Jurkat, Clone E6-1 (cell line): ENCODE results near the gene METRN.

Experiments
- DNase-seq: peaks from one replicate; pipeline ENCODE4 v3.0.0-alpha.2; 2011; ENCODE audit warnings: low read depth, low spot score
- H3K4me3 ChIP-seq: 2 replicates; pipeline ENCODE4 v1.5.1; 2011; ENCODE audit warnings: mild to moderate bottlenecking, low read length, control low read depth, moderate library complexity

Gene METRN

DNA sequence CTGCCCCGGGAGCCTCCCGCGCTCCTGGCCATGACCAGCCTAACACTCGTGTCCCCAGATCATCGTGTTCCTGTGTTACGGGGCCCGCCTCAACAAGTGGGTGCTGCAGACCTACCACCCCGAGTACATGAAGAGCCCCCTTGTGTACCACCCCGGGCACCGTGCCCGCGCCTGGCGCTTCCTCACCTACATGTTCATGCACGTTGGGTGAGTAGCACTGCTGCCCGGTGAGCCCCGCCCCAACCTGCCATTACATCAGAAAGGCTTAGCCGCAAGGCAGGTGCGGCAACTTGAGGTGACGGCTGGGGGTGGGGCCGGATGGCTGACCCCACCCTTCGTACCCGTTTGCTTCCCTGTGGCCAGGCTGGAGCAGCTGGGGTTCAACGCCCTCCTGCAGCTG is 38.0 kb upstream of the METRN start:
- H3K4me3 ChIP-seq: no peak overlapping the region
- no peak for DNase-seq

DNA sequence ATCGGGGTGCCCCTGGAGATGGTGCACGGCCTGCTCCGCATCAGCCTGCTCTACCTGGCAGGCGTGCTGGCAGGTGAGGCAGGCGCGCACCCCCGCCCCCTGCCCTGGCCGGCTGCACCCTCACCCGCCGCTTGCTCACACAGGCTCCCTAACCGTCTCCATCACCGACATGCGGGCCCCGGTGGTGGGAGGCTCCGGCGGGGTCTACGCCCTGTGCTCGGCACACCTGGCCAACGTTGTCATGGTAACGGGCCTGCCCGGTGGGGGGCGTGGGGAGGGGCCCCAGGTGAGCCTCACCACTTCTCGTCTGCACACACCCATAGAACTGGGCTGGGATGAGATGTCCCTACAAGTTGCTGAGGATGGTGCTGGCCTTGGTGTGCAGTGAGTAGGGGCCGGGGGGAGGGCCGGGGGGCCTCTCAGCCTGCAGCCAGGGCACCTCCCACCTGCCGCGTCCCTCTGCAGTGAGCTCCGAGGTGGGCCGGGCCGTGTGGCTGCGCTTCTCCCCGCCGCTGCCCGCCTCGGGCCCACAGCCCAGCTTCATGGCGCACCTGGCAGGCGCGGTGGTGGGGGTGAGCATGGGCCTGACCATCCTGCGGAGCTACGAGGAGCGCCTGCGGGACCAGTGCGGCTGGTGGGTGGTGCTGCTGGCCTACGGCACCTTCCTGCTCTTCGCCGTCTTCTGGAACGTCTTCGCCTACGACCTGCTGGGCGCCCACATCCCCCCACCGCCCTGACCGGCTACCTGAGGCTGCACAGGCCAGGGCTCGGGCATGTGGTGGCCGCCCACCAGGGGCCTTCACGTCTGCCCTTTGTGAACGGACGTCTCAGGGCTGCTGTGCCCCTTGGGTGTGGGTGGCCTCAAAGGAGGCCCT is 37.4 kb upstream of the METRN start:
- no peak overlapping the region for H3K4me3 ChIP-seq
- no peak for DNase-seq

DNA sequence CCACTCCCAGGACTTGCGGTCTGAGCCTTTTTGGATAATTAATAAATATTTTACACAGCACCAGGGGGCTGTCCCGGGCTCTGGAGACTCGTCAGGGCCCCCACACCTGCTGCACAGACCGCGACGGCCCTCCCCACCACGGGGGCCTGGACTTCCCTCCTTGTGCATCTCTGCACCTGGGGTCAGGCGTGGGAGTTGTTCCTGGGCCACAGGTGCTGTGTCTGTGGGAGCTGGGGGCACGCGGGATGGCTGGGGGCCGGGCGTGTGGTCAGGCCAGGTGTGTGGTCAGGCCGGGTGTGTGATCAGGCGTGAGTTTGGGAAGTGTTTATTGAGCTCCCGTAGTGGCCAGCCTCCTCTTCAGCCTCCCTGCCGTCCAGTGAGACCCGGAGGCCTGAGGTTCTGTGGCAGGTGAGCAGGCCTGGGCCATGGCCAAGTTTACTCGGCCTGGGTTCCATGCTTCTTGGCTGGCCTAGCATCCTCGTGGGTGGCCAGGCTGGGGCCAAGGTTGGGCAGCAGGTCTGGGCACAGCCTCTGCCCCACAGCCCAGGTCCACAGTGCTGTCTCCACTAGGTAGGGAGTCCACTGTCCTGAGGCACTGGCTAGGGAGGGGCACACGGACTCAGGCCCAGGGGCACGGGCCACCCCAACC is 36.6 kb upstream of the METRN start:
- no peak overlapping the region for H3K4me3 ChIP-seq
- no peak for DNase-seq

DNA sequence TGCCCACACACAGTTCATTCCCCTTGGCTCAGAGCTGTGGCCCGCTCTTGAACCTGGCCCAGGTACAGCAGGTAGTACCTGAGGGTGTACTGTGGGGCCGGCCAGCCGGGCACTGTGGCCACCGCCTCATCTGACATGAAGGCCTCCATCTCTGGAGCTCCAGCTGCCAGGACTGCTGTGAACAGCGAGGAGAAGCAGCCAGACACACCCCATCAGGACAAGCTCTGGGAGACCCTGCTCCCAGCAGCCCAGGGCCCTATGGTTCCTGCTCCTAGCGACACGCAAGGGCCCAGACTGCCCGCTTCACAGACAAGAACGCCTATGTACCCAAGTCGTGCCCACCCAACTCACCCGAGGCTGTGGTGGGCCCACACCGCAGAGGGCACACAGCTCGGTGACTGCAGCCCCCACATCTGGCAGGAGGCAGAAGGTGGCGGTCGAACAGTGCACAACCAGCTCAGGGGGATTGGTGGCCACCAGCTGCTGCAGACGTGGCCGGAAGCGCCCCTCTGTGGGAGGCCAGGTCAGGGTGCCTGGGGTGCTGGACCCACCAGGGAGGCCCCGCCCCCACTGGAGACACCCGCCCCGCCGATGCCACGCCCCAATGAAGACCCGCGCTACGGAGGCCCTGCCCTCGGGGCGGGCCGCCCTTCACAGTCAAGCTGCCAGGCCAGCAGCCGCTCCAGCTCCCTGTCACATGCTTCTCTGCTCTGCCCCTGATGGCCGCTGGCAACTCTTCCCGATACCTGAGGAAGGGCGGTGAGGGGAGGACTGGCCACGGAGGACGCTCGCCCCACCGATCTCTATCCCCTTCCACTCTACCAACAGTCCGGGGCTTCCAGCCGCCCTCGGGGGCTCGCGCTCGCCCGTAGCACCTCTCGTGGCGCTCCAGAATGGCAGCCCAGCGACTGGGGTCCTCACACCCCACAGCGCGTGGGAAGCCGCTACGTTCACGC is 35.8 kb upstream of the METRN start:
- H3K4me3 ChIP-seq: peak overlapping the region; percentile 54
- DNase-seq: peak; percentile 47

DNA sequence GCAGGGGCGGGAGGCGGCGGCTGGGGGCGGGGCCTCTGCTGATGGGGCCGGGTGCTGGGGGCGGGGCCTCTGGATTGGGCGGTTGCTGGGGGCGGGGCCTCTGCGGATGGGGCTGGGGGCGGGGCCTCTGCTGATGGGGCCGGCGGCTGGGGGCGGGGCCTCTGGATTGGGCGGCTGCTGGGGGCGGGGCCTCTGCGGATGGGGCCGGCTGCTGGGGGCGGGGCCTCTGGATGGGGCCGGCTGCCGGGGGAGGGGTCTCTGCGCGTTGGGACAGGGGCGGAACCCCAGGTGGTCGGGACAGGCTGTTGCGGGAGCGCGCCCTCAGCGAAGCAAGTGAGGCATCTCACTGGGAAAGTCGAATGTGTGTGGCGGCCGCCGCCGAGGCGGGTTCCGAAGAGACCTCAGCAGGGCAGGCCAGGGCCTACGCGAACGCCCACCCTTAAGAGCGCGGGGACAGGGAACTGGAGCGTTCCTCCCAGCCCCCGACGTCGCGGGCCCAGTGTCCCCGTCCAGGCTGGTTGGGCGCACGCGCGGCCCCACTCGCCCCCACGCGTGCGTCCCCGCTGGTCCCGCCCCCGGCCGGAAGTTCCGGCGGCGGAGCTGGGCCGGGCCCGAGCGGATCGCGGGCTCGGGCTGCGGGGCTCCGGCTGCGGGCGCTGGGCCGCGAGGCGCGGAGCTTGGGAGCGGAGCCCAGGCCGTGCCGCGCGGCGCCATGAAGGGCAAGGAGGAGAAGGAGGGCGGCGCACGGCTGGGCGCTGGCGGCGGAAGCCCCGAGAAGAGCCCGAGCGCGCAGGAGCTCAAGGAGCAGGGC is 34.9 kb upstream of the METRN start, which contains the start of gene STUB1:
STUB1 (plus strand) TSS at position 597 of the 811 bp plus-strand sequence; CDS start at position 713, 116 bp downstream.
- peak within 1 kb of the TSS; percentile 59 for H3K4me3 ChIP-seq
- peak; percentile 60 for DNase-seq

DNA sequence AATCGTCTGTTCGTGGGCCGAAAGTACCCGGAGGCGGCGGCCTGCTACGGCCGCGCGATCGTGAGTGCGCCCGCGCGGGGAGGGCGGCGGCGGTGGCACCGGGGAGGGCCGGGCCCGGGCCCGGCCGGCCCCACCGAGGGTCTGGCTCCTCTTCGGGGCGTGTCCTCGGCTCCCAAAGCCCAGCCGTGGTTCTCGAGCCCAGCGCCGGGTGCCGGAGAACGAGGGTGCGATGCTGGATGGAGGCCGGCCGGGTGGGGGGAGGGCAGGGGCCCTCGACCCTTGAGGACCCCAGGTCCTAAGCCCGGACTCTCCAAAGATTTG is 34.3 kb upstream of the METRN start:
- DNase-seq: no peak
- peak overlapping the region; percentile 59 for H3K4me3 ChIP-seq

DNA sequence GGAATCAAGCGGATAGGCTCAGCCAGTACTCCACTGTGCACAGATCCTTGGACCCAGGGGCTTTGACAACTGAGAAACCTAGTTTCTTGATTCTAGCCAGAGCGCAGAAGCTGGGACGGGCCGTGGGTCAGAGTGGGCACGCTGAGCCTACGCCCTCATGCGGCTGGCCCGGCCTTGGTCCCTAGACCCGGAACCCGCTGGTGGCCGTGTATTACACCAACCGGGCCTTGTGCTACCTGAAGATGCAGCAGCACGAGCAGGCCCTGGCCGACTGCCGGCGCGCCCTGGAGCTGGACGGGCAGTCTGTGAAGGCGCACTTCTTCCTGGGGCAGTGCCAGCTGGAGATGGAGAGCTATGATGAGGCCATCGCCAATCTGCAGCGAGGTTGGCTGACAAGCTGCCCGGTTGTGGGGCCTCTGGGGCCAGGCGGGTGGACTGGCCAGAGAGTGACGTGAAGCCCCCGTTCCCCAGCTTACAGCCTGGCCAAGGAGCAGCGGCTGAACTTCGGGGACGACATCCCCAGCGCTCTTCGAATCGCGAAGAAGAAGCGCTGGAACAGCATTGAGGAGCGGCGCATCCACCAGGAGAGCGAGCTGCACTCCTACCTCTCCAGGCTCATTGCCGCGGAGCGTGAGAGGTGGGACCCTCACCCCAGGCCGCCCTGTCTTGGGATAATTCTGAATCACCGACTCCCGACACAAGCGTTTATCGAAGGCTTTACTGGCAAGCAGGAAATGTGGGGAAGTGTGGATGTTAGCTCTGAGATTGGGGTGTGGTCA is 33.8 kb upstream of the METRN start:
- no peak for DNase-seq
- peak overlapping the region; percentile 59 for H3K4me3 ChIP-seq

DNA sequence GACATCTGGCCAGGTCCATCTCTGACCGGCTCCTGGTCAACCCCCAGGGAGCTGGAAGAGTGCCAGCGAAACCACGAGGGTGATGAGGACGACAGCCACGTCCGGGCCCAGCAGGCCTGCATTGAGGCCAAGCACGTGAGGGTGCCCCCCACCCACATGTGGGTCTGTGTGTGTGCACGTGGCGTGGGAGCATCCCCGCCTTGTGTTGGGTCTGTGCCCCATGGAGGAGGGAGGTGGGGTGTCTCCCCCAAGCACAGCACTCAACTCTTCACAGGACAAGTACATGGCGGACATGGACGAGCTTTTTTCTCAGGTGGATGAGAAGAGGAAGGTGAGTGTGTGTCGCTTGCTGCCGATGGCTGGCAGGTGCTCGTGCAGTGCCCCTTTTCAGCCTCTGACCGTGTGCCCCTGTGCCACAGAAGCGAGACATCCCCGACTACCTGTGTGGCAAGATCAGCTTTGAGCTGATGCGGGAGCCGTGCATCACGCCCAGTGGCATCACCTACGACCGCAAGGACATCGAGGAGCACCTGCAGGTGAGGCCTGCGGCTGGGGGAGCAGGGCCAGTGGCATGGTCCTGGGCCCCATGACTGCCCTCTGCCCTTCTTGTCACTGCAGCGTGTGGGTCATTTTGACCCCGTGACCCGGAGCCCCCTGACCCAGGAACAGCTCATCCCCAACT is 33.0 kb upstream of the METRN start:
- H3K4me3 ChIP-seq: no peak overlapping the region
- no peak for DNase-seq

DNA sequence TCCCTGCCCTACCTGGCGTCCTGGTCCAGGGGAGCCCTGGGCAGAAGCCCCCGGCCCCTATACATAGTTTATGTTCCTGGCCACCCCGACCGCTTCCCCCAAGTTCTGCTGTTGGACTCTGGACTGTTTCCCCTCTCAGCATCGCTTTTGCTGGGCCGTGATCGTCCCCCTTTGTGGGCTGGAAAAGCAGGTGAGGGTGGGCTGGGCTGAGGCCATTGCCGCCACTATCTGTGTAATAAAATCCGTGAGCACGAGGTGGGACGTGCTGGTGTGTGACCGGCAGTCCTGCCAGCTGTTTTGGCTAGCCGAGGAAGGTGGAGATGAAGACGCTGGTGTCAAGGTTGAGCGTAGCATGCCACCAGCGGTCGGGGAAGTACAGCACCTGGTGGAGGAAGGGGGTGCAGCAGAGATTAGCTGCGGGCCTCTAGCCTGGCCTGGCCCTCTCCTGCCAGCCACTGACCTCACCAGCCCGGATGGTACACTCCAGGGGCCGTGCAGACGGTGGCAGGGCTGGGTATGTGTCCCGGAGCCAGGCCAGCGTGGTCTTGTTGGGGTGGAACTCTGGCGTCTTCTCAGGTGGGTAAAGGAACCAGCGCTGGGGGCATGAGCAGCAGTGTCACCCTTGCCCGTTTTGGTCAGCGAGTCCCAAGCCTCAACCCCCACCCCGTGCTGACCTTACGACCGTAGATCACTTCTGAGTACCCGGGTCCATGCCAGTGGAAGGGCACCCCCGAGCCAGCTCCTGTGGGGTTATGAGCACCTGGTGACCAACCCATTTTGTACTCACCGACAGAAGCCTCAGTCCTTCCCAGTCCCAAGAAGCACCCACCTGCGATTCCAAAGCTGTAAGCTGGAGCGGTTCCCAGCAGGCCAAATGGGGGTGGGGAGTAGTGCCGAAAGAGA is 32.2 kb upstream of the METRN start:
- peak overlapping the region; percentile 57 for H3K4me3 ChIP-seq
- no peak for DNase-seq

DNA sequence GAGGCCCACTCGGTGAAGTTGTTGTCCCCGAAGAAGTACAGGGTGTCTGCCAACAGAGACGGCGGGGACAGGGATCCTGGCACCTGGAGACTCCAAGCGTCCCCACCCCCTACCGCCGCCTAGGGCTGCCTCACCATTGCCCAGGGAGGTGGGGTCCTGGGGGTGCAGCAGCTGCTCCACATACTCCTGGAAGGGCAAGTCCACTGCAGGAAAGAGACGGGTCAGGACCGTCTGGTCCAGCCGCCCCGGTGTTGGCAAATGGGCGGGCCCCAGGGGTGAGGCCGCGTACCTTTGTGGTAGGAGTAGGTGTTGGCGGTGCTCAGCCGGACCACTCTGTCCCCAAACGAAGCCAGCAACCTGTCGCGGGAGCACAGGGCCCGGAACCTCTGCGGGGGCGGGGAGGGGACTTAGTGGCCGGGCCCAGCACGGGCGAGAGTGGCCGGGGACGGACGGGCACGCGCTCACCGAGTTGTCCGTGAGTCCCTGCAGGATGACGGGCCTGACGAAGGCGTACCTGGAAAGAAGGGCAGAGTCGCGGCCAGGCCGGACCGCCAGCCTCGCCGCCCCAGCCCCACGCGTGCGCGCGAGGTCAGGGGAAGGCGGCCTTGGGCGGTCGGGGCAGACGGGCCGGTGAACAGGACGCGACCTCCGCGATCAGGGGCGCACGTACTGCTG is 31.4 kb upstream of the METRN start:
- H3K4me3 ChIP-seq: peak overlapping the region; percentile 57
- DNase-seq: no peak

DNA sequence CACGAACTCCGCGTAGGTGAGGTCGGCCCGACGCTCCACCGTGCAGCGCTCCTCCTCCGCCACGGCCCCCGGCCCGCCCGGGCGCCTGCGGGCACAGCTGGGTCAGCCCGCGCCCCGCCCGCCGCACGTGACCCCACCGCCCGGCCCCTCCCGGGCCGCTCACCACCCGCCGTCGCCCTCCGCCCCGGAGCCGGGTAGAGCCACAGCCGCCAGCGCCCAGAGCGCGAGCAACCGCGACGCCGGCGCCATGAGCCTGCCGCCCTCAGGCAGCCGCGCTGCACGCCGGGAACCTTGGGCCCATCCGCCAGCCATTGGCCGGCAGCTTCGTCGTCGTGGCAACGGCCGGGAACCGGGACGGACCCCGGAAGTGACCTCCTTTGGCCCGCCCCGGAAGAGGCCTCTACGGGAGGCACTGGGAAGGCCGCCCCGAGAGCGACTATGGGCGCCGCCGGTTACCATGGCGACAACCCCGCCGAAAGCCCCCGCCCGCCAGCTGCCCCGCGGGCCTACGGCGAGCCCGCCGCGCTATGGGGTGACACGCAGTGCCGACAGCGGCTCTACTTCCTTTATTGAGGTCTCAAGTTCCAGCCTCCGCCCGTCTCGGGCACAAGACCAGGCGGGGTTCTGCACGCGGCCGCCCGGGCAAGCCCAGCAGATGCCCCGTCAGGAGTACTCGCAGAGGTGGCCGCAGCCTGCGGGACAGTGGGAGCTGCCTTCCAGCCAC is 30.7 kb upstream of the METRN start, which contains the start of gene JMJD8:
JMJD8 (minus strand) TSS at position 264 of the 724 bp plus-strand sequence; CDS start at position 249, 15 bp downstream.
- peak; percentile 90 for DNase-seq

DNA sequence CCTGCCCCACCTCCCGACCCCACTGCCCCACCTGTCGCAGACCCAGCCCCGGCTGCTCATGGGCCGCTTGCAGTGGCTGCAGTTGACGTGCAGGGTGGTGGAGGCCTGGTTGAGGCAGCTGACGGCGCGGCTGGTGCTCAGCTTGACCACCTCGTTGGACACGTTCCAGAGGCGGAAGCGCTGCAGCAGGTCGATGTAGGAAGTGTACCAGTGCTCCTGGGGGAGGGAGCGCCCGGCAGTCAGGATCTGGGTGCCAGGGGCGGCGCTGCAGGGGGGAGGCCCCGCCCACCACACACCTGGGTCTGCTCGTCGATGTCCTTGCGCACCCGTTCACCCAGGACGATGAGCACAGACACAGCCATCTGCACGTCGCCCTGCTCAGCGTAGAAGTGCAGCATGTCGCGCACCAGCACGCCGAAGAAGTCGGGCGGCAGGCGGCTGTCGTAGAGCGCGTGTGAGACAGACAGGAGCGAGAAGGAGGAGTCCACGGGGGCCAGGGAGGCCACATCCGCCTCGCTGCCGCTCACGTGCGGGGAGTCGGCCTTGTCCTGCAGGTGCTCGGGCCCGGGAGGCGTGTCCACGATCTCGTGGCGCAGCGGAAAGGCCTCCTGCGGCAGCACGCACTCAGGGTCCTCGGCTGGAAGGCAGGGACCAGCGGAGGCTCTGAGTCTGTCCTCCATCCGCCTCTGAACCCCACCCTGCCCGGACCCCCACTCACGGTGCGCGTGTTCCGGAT is 29.8 kb upstream of the METRN start:
- no peak overlapping the region for H3K4me3 ChIP-seq
- DNase-seq: no peak

More for the DNA sequence above, 30.7 kb upstream of the METRN start, which contains the start of gene JMJD8:
- peak within 1 kb of the TSS; percentile 57 for H3K4me3 ChIP-seq

DNA sequence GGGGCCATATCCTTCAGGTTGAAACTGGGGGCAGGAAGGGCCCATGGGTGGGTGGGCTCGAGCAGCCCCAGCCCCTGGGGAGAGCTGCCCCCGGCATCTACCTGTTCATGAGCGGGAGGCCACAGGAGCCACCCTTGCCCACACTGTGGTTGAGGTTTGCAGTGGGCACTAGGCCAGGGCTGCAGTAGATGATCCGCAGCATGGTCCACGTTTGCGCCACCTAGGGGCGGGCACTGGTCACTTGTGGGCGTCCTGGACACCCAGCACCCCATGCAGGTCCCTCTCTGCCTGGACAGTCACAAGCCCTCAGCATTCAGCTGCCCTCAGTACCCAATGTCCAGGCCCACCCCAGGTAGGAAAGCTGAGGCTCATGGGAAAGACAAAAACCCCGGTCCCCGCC is 29.0 kb upstream of the METRN start:
- no peak for DNase-seq

DNA sequence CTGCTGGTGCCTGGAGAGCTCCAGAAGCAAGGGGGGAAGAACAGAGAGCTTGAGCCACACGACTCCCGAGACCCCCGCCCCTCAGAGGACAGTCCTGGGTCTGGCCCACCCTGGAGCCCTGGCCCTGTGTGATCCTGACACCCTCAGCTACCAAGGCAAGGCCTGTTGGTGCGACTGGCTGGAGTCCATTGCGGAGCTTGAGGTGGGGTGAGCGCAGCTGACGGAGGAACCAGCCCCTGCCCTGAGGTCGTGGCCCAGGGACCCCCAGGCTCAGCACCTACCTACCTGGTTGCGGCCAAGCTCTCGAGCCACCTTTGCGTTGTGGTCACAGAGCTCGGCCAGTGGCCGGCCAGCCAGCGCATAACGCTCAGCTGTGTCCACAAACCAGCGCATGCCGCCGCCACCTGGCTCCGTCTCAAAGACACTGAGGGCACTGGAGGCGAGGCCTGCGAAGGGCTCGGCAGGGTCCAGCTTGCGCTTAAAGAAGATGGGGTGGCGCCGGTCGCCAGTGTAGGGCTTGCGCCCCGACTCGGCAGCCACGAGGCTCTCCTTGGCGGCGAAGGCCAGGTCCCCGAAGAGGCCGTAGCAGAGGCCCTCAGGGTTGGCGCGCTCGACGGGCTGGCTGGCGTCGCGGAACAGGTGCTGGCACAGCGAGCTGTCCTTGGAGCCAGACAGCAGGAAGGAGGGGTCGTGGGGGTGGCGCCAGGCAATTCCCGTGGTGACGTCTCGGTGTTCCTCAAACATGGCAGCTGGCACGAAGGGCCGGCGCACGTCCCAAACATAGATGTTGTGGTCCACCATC is 28.3 kb upstream of the METRN start:
- no peak for DNase-seq
- H3K4me3 ChIP-seq: no peak overlapping the region

More for the DNA sequence above, 29.0 kb upstream of the METRN start:
- H3K4me3 ChIP-seq: no peak overlapping the region
